ENCODE measurements around the gene LRRC52.

The LRRC52 gene

GRCh38 chr1:165543532-165544438 is at the start of gene LRRC52:
LRRC52 (plus strand) TSS chr1:165544000; CDS start chr1:165544297, 297 bp downstream.
- DNase-seq (ENCODE audit: low spot score), result no peak

GRCh38 chr1:165494949-165495857 is 48.6 kb upstream of the LRRC52 start:
- no peak for DNase-seq (ENCODE audit: low spot score)

GRCh38 chr1:165495858-165496205 is 48.0 kb upstream of the LRRC52 start:
- no peak for DNase-seq (ENCODE audit: low spot score)

GRCh38 chr1:165496501-165496900 is 47.3 kb upstream of the LRRC52 start:
- DNase-seq (ENCODE audit: low spot score), result no peak

GRCh38 chr1:165497069-165498013 is 46.5 kb upstream of the LRRC52 start:
- no peak for DNase-seq (ENCODE audit: low spot score)

- no peak for DNase-seq (ENCODE audit: low spot score)
These were observed 42.4 kb upstream of the LRRC52 start for GRCh38 chr1:165501330-165501969.

- no peak for DNase-seq (ENCODE audit: low spot score)
These were observed 41.8 kb upstream of the LRRC52 start for GRCh38 chr1:165501970-165502348.

- no peak for DNase-seq (ENCODE audit: low spot score)
These were observed 36.2 kb upstream of the LRRC52 start for GRCh38 chr1:165507570-165507969.

- no peak for DNase-seq (ENCODE audit: low spot score)
These were observed 35.5 kb upstream of the LRRC52 start for GRCh38 chr1:165508291-165508690.

GRCh38 chr1:165512816-165513215 is 31.0 kb upstream of the LRRC52 start:
- no peak for DNase-seq (ENCODE audit: low spot score)

- DNase-seq (ENCODE audit: low spot score), result no peak
These were observed 27.3 kb upstream of the LRRC52 start for GRCh38 chr1:165516469-165516868.

GRCh38 chr1:165520646-165521045 is 23.2 kb upstream of the LRRC52 start:
- no peak for DNase-seq (ENCODE audit: low spot score)

GRCh38 chr1:165524639-165525285 is 19.0 kb upstream of the LRRC52 start:
- DNase-seq (ENCODE audit: low spot score), result no peak

GRCh38 chr1:165525708-165526107 is 18.1 kb upstream of the LRRC52 start:
- no peak for DNase-seq (ENCODE audit: low spot score)

GRCh38 chr1:165527251-165528007 is 16.4 kb upstream of the LRRC52 start:
- no peak for DNase-seq (ENCODE audit: low spot score)

GRCh38 chr1:165531021-165531420 is 12.8 kb upstream of the LRRC52 start:
- no peak for DNase-seq (ENCODE audit: low spot score)

- DNase-seq (ENCODE audit: low spot score), result no peak
These were observed 11.7 kb upstream of the LRRC52 start for GRCh38 chr1:165532053-165532452.

- DNase-seq (ENCODE audit: low spot score), result no peak
These were observed 10.5 kb upstream of the LRRC52 start for GRCh38 chr1:165533254-165533653.

GRCh38 chr1:165536016-165536415 is 7.8 kb upstream of the LRRC52 start:
- DNase-seq (ENCODE audit: low spot score), result no peak

Data from CD4-positive, alpha-beta T cell treated with Interleukin-15 for 4 hours (primary cell).